ENCODE results near the gene ACMSD. TPM values are rescaled to one million over a fixed set of nuclear protein-coding genes. Genes with fewer than 3 reads are reported as not detected.

ACMSD gene

DNA sequence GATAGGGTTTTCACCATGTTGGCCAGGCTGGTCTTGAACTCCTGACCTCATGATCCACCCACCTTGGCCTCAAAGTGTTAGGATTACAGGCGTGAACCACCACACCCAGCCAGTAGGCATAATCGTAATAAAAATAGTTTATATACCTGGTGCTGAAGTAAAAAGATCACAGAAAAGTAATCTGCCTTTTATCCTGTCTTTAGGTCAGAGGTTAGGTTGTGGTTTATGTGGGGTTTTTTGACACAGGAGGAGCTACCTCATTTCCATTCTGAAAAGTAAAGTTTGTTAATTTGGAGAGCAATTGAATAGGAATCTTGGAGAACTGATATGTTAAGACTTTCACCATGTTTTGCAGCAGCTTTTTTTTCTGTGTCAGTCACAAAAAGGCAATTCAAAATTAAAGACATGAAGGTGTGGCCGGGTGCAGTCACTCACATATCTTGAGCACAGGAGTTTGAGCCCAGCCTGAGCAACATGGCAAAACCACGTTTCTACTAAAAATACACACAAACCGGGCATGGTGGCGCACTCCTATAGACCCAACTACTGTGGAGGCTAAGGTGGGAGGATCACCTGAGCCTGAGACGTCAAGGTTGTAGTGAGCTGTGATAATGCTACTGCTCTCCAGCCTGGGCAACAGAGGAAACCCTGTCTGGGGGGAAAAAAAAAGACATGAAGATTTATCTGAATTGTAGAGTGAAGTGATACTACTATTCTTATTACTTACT lies 111.7 kb downstream of the ACMSD start:
- no peak for DNase-seq (ENCODE audit: low read depth in 1 of 2, low spot score in 1 of 2)
- TF ChIP-seq POLR2AphosphoS5 (IDR thresholded peaks at IDR 0.05; ENCODE audit: low read depth) (no peak), SPI1 (IDR thresholded peaks at IDR 0.05; ENCODE audit: borderline replicate concordance, low read depth) (no peak), GABPA (IDR thresholded peaks at IDR 0.05; ENCODE audit: low read depth) (no peak)
- TF ChIP-seq, protein P1, sequence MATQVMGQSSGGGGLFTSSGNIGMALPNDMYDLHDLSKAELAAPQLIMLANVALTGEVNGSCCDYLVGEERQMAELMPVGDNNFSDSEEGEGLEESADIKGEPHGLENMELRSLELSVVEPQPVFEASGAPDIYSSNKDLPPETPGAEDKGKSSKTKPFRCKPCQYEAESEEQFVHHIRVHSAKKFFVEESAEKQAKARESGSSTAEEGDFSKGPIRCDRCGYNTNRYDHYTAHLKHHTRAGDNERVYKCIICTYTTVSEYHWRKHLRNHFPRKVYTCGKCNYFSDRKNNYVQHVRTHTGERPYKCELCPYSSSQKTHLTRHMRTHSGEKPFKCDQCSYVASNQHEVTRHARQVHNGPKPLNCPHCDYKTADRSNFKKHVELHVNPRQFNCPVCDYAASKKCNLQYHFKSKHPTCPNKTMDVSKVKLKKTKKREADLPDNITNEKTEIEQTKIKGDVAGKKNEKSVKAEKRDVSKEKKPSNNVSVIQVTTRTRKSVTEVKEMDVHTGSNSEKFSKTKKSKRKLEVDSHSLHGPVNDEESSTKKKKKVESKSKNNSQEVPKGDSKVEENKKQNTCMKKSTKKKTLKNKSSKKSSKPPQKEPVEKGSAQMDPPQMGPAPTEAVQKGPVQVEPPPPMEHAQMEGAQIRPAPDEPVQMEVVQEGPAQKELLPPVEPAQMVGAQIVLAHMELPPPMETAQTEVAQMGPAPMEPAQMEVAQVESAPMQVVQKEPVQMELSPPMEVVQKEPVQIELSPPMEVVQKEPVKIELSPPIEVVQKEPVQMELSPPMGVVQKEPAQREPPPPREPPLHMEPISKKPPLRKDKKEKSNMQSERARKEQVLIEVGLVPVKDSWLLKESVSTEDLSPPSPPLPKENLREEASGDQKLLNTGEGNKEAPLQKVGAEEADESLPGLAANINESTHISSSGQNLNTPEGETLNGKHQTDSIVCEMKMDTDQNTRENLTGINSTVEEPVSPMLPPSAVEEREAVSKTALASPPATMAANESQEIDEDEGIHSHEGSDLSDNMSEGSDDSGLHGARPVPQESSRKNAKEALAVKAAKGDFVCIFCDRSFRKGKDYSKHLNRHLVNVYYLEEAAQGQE (IDR thresholded peaks at IDR 0.05; ENCODE audit: insufficient replicate concordance, low read depth) = no peak
- TF ChIP-seq, protein P2, sequence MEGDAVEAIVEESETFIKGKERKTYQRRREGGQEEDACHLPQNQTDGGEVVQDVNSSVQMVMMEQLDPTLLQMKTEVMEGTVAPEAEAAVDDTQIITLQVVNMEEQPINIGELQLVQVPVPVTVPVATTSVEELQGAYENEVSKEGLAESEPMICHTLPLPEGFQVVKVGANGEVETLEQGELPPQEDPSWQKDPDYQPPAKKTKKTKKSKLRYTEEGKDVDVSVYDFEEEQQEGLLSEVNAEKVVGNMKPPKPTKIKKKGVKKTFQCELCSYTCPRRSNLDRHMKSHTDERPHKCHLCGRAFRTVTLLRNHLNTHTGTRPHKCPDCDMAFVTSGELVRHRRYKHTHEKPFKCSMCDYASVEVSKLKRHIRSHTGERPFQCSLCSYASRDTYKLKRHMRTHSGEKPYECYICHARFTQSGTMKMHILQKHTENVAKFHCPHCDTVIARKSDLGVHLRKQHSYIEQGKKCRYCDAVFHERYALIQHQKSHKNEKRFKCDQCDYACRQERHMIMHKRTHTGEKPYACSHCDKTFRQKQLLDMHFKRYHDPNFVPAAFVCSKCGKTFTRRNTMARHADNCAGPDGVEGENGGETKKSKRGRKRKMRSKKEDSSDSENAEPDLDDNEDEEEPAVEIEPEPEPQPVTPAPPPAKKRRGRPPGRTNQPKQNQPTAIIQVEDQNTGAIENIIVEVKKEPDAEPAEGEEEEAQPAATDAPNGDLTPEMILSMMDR (IDR thresholded peaks at IDR 0.05; ENCODE audit: insufficient read depth, low read length) = no peak
- Histone ChIP-seq H3K4me3 (replicated peaks; ENCODE audit: insufficient read depth, low read length) (no peak overlapping the region), H3K27me3 (ENCODE audit: insufficient read depth, poor library complexity, severe bottlenecking) (no peaks in the 10 kb centered on the region), H3K27ac (replicated peaks) (no peak overlapping the region)

DNA sequence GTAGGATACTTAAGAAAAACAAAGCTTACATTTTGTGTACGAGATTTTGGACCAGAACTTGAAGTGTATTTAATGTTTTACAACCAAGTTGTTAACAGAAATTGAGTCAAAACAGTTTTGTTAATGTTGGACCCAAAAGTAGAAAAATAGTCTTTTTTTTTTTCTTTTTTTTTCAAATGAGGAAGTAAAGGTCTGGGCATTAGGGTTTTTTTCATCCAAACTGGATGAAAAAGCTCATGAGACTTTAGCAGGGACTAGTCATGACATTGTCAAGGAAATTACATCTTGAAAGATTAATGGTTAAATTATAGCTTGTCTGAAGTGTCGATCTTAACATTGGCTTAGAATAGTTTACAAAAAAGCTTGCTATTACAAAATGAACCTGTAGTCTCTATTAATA lies 112.5 kb downstream of the ACMSD start:
- Histone ChIP-seq H3K27me3 (ENCODE audit: insufficient read depth, poor library complexity, severe bottlenecking) (no peaks in the 10 kb centered on the region), H3K4me3 (replicated peaks; ENCODE audit: insufficient read depth, low read length) (no peak overlapping the region), H3K27ac (replicated peaks) (no peak overlapping the region)
- DNase-seq (ENCODE audit: low read depth in 1 of 2, low spot score in 1 of 2) = no peak
- TF ChIP-seq, protein P2 (IDR thresholded peaks at IDR 0.05; ENCODE audit: insufficient read depth, low read length) = no peak
- TF ChIP-seq POLR2AphosphoS5 (IDR thresholded peaks at IDR 0.05; ENCODE audit: low read depth) = no peak
- no peak for TF ChIP-seq SPI1 (IDR thresholded peaks at IDR 0.05; ENCODE audit: borderline replicate concordance, low read depth)
- TF ChIP-seq GABPA (IDR thresholded peaks at IDR 0.05; ENCODE audit: low read depth) = no peak
- TF ChIP-seq, protein P1 (IDR thresholded peaks at IDR 0.05; ENCODE audit: insufficient replicate concordance, low read depth) = no peak

Small RNAs within 50 kb of the gene (microRNA-seq; reads per million reads assigned to microRNA genes)
- gene MIR5590 = not detected

Data from HL-60 (cell line).